ENCODE results near the gene DDX49.

Gene DDX49

GRCh38 chr19:18972851-18973250 lies 53.3 kb downstream of the DDX49 start:
- no peak for TF ChIP-seq TAF1 (IDR thresholded peaks at IDR 0.05; ENCODE audit: borderline replicate concordance, insufficient read depth, low read length)
- TF ChIP-seq FOXP2 (optimal IDR thresholded peaks at IDR 0.05; ENCODE audit: borderline replicate concordance, extremely low read depth, extremely low read length, insufficient read depth), result no peak
- no peak for TF ChIP-seq SIN3A (IDR thresholded peaks at IDR 0.05; ENCODE audit: borderline replicate concordance, insufficient read depth, low read length)
- no peak for TF ChIP-seq POLR2AphosphoS5 (IDR thresholded peaks at IDR 0.05; ENCODE audit: low read depth, low read length)
- TF ChIP-seq REST (IDR thresholded peaks at IDR 0.05; ENCODE audit: insufficient read depth in 1 of 2, low read depth in 2 of 2, low read length in 2 of 2), result no peak

- TF ChIP-seq REST (IDR thresholded peaks at IDR 0.05; ENCODE audit: insufficient read depth in 1 of 2, low read depth in 2 of 2, low read length in 2 of 2) (no peak), SIN3A (IDR thresholded peaks at IDR 0.05; ENCODE audit: borderline replicate concordance, insufficient read depth, low read length) (no peak), TAF1 (IDR thresholded peaks at IDR 0.05; ENCODE audit: borderline replicate concordance, insufficient read depth, low read length) (no peak), POLR2AphosphoS5 (IDR thresholded peaks at IDR 0.05; ENCODE audit: low read depth, low read length) (no peak), FOXP2 (optimal IDR thresholded peaks at IDR 0.05; ENCODE audit: borderline replicate concordance, extremely low read depth, extremely low read length, insufficient read depth) (no peak)
Observed at GRCh38 chr19:18975011-18975410, 55.5 kb downstream of the DDX49 start.

- TF ChIP-seq FOXP2 (optimal IDR thresholded peaks at IDR 0.05; ENCODE audit: borderline replicate concordance, extremely low read depth, extremely low read length, insufficient read depth) (no peak), SIN3A (IDR thresholded peaks at IDR 0.05; ENCODE audit: borderline replicate concordance, insufficient read depth, low read length) (no peak), POLR2AphosphoS5 (IDR thresholded peaks at IDR 0.05; ENCODE audit: low read depth, low read length) (no peak), TAF1 (IDR thresholded peaks at IDR 0.05; ENCODE audit: borderline replicate concordance, insufficient read depth, low read length) (no peak), REST (IDR thresholded peaks at IDR 0.05; ENCODE audit: insufficient read depth in 1 of 2, low read depth in 2 of 2, low read length in 2 of 2) (no peak)
Observed at GRCh38 chr19:18975869-18976268, 56.4 kb downstream of the DDX49 start.
